ENCODE results near the gene MRPS21. TPM values are rescaled to one million over a fixed set of nuclear protein-coding genes. Genes with fewer than 3 reads are reported as not detected.

MRPS21 gene
- polyA plus RNA-seq, 5 donors: 57.5 to 65.5 (median 64.8) TPM

DNA sequence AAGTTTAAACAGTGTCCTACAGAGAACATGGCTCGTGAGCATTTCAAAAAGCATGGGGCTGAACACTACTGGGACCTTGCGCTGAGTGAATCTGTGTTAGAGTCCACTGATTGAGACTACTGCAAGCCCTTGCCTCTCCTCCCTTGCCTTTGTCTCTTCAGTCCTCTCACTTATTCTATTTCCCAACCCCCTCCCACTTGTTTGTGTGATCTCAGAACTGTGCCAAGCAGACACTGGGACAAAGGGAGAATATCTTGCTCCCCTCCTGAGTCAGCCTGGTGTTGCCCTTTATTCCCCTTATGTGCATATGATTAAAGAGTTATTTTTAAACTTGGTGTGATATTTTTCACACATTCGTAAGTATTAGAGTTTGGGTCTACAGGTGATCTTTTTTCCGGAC lies 59.2 kb downstream of the MRPS21 start:
- no peak for DNase-seq

Other genes with a start within 250 kb of the MRPS21 start
- 10 to 100 TPM; 60.3 to 86.9 (median 77.7) TPM for gene VPS45, start 226.1 kb upstream of the MRPS21 start, polyA plus RNA-seq (ENCODE audit: insufficient read depth in 1 of 5, insufficient read length in 5 of 5, low replicate concordance in 1 of 5)
- gene PLEKHO1, start 143.9 kb upstream of the MRPS21 start, polyA plus RNA-seq (ENCODE audit: insufficient read depth in 1 of 5, insufficient read length in 5 of 5, low replicate concordance in 1 of 5): 10 to 100 TPM; 42.9 to 67.3 (median 48.5) TPM
- gene ANP32E, start 57.7 kb upstream of the MRPS21 start, polyA plus RNA-seq (ENCODE audit: insufficient read depth in 1 of 5, insufficient read length in 5 of 5, low replicate concordance in 1 of 5): 100 to 1,000 TPM in 2 of 5 donors, 10 to 100 TPM in 3; 65.8 to 120 (median 91.4) TPM
- gene CA14, start 36.1 kb upstream of the MRPS21 start, polyA plus RNA-seq (ENCODE audit: insufficient read depth in 1 of 5, insufficient read length in 5 of 5, low replicate concordance in 1 of 5): 1 to 10 TPM; 4.0 to 5.6 (median 5.4) TPM
- gene APH1A, start 24.8 kb upstream of the MRPS21 start, polyA plus RNA-seq (ENCODE audit: insufficient read depth in 1 of 5, insufficient read length in 5 of 5, low replicate concordance in 1 of 5): 100 to 1,000 TPM; 172 to 195 (median 183) TPM
- 10 to 100 TPM; 60.7 to 95.3 (median 72.5) TPM for gene C1orf54, start 21.1 kb upstream of the MRPS21 start, polyA plus RNA-seq (ENCODE audit: insufficient read depth in 1 of 5, insufficient read length in 5 of 5, low replicate concordance in 1 of 5)
- 10 to 100 TPM in 1 of 5 donors, 1 to 10 TPM in 4; 7.4 to 13.0 (median 8.7) TPM for gene CIART, start 11.3 kb upstream of the MRPS21 start, polyA plus RNA-seq (ENCODE audit: insufficient read depth in 1 of 5, insufficient read length in 5 of 5, low replicate concordance in 1 of 5)
- gene PRPF3, start 27.7 kb downstream of the MRPS21 start, polyA plus RNA-seq (ENCODE audit: insufficient read depth in 1 of 5, insufficient read length in 5 of 5, low replicate concordance in 1 of 5): 100 to 1,000 TPM; 108 to 143 (median 120) TPM
- gene RPRD2, start 70.3 kb downstream of the MRPS21 start, polyA plus RNA-seq (ENCODE audit: insufficient read depth in 1 of 5, insufficient read length in 5 of 5, low replicate concordance in 1 of 5): 10 to 100 TPM; 33.9 to 43.7 (median 41.8) TPM
- 10 to 100 TPM; 21.9 to 35.0 (median 26.7) TPM for gene TARS2, start 193.6 kb downstream of the MRPS21 start, polyA plus RNA-seq (ENCODE audit: insufficient read depth in 1 of 5, insufficient read length in 5 of 5, low replicate concordance in 1 of 5)
- gene ECM1, start 214.2 kb downstream of the MRPS21 start, polyA plus RNA-seq (ENCODE audit: insufficient read depth in 1 of 5, insufficient read length in 5 of 5, low replicate concordance in 1 of 5): 1 to 10 TPM; 2.2 to 4.1 (median 3.2) TPM
- gene FALEC, start 221.9 kb downstream of the MRPS21 start, polyA plus RNA-seq (ENCODE audit: insufficient read depth in 1 of 5, insufficient read length in 5 of 5, low replicate concordance in 1 of 5): under 1 TPM; 0.55 to 0.95 (median 0.76) TPM

Data from right lung (tissue), 5 donors.